ENCODE data around the gene CTNNB1.
A peak's percentile ranks its signal among the peaks of the same experiment; 100 is the strongest.

The CTNNB1 gene

DNA sequence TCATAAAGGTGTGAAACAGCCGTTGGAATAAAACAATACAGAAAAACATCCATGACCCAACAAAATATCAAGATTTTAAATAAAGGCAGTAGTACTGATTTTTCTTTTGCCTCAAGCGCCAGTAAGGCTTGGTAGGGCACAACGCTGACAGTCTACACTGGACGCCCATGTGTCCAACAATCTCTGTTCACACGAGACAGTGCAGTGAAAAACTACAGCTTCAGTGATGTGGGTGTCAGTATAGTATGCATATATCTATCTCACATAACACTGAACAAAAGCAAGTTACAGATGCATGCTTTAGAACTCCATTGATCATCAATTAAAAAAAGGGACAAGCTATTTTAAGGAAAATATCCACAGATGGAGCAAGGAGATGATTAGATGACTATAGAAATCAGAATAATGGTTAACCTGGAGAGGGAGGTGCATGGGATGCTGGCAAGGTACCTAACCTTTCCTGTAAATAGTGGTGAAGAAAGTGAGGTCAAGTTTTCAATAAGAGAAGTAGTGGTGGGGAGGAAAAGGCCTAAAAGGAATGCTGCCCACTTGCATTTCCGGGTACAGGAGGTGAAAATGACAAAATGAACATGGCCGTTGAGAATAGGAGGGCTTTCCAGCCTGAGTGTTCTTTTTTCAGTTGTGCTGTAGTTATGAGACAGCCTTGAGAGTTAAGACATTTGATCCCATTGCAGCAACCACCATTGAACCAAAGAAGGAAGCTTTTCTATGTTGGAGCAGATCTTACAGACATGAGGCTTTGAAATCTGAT, 42.7 kb downstream of the CTNNB1 start:
- DNase-seq, result no peak
- intact Hi-C loops (cut with DNase I), result no loop called here

DNA sequence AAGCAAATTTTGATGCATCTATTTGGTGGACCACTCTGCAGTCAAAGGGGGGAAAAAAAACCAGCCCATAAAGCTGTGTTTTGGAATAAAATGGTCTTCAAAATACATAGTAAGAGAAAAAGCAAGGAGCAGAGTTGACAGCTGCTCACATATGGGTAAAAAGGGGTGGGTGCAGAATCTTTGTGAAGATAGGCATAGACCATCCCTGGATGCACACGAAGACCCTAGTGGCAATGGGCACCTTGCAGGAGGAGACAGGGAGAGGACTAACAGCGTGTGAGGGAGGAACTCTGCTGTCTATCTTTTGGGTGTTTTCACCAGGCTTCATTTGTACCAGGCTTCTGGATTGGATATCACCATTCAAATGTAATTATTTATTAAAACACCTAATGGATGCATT, 43.9 kb downstream of the CTNNB1 start:
- no peak for DNase-seq
- intact Hi-C loops (cut with DNase I), result no loop called here

DNA sequence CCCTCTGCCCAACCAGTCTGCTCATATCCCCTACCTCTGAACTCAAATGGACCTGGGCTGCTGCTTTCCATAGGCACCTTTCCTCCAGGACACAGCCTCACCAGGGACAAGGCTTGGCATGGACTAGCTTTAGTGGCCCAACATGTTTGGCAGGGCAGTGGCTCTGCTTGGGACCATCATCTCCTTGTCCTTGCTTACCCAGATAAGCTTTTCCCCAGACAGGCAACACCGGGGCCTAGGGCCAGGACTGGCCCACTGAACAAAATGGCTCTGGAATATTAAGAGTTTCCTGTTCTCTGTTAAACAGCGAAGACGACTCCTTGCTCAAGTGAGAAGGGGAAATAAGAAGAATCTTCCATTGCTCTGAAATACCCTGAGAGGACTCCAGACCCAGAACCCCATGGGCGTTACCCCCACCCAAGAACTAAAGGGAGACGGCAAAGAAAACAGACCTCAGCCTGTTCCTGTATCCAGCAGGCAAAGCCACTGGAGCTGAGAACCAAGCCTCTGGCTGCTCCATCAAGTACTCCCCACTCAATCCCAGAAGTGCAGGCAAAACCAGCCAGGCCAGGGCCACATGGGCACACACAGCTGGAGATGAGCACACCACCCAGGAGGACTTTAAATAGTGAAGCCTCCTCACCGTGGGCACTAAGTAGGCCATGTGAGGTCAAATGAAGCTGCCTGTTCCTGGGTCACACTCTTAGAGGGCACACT, 45.5 kb downstream of the CTNNB1 start:
- intact Hi-C loops (cut with DNase I), result no loop called here
- no peak for DNase-seq

DNA sequence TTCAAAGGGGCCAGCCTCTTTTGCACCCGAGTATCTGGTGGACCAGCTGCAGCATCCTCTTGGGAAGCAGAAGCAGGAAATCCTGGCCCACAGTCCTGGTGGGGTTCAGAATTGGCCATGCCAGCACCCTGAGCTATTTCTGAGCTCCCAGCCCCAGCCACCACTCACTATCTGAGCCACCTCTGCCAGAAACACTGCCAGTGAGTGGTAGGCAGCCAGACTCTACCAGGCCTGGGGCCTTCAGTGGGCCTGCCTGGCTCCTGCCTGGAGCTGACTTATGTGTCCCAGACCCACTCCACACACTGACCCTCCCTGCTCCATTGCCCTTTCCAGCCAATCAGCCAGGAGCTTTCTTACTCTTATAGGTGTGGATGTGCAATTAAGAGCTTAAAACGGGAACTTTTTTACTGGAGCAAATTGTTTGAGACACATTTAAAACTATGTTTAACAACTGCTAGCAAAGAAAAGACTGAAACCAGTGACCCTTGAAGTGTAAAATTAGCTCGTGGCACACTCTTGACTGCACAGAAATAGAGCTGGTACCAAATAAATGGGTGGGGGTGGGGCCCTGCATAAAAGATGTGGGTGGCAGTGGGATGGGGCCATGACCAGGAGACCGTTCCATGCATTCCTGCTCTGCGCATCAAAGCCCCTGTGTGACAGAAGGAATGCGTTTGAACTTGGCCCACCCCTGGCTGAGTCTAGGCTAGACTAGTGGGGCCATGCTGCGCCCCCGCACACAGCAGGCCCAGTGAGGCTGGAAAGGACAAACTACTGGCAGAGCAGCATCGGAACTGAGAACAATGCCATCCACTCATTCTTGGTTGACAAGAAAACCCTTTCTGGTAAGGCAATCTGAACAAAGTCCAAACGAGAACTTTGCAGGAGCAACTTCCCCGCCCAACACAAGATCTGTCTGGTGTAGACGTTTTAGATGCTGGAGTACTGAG, 48.0 kb downstream of the CTNNB1 start:
- DNase-seq, result peak in 8 of 42 donors; percentile 20 to 53 (median 44)
- intact Hi-C loops (cut with DNase I), result no loop called here

DNA sequence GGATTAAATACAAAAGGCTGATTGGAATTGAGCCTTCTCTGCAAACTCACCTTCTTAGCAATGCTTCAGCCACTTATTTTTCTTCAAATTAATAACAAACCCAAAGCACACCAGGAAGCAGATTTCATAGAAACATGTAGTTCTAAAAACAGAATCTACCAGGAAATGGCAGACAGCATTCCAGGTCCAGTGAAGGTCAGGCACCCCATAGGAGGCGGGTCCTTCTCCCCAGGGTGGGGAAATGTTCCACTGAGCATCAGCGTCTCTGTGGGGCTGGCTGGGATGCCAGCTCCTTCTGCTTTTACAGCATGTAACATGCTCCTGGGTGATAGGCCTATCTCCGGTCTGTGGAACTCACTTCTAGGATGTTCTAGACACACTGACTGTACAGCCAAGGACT, 49.2 kb downstream of the CTNNB1 start:
- DNase-seq, result no peak

DNA sequence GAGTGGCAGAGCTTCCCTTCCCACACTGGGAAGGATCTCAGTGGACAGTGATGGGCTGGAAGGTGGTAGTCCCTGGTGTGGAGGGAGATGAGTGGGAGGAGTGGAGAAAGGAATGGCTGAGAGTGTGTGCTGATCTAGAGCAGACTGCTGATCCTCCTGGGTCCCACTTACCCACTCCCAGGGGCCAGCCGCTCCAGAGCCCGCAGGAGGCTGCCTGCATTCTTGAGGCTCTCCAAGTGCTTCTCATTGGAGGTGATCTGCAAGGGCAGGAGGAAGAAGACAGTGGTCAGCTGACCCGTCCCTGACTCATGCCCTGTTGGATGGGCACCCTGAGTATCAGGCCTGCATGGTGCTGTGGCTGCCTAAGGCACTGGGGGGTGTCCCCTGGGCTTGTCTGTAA, 50.0 kb downstream of the CTNNB1 start:
- no peak for DNase-seq
- intact Hi-C loops (cut with DNase I), result no loop called here

More for the DNA sequence above, 49.2 kb downstream of the CTNNB1 start:
- intact Hi-C loops (cut with DNase I), result no loop called here

DNA sequence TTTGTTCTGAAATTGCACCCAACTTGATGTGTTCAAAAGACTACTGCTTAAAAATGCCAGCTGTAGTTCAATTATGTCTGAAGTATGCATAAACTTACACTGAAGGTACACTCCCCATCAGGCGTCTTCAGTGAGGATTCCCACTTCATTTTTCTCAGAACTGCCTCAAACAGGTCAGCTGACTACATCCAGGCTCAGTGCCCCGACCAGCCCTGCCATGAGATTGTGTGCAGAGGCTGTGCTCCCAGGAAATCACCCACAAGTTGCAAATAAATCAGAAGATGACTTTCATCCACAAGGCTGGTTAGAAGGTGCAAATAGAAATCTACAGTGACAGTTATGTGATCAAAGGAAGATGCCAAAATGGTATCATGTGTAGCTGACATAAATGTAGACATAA, 51.5 kb downstream of the CTNNB1 start:
- DNase-seq, result no peak
- intact Hi-C loops (cut with DNase I), result no loop called here

DNA sequence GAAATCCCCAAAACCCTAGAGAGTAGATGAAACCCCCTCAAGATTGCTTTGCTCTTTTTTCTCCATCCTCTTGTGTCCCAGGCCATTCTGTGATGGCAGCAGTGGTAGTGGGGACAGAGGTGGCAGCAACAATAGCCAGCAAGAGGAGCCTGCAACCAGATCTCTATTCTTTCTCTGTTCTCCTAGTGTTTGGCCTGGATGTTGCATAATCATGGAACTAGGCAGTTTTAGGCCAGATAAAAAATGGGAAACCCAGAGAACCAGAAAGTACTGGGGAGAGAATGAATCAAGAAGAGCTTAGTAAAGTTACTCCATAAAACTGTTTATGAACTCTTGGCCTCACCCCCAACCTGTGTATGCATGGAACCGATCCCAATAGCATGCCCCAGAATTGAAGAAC, 52.3 kb downstream of the CTNNB1 start:
- no peak for DNase-seq
- intact Hi-C loops (cut with DNase I), result no loop called here

DNA sequence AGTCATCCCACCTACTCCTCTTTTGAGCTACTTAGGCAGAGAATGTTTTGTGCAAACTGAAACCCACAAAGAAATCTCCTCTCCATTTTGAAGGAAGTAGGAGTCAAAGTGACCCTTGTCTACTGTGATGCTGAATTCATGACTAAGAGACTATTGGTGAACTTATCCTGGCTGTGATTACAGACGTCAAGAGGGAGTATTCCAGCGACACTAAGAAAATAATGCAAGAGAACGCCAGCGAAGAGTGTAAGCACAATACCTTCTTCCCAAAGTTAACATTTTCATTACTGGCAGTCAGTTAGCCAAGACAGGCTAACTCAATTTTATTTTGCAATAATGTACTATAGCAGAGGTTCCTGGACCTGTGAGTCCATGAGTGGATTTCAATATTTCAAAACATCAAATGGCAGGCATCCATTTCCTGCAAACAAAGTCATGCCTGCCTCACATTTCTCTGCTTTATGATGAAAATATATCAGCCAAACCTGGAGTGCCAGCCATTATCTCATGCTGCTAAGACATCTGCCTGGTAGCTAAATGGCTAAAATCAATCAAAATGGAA, 59.0 kb downstream of the CTNNB1 start:
- DNase-seq, result no peak
- intact Hi-C loops (cut with DNase I), result no loop called here

DNA sequence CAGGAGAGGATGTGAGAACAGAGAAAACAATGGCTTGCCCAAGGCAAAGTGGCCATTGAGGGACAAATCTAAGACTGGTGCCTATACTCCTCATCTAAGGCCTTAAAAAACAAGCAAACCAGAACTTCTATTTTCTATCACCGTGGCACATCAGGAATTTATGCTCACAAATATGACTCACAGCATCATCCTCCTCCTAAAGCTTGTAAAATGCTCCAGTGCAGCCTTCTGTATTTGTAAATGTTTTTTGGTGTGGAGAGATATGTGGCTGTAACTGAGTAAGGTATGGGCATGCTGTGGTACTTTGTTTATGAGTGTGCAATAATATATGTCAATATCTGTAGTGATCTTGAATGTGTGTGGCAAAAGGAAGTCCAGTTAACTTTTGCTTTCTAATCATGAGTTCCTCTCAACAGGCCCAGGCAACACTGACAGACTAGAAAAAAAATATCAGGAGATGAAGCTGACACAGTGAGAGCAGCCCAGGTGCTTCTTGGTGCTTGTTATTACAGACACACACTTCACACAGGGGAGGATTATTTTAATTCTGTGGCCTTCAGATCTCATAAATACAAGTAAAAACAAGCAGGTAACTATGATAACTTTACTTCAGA, 60.3 kb downstream of the CTNNB1 start:
- intact Hi-C loops (cut with DNase I), result no loop called here
- DNase-seq, result no peak

DNA sequence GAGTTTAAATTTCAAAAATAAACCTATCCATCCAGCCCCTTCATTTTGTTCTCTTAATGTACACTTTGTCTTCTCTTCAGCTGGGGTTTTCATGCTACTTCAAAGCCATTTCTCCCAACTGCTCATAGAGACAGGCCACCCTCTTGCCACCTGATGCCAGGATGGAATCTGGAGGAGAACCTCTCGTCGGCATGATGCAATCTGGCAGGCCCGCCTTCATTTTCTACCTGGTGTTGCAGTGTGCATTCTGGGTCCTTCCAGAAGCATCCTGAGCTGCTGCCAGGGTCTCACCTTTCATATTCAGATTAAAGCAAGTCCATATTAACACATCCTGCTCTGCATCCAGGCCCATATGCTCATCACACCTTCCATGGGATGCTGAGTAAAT, 60.8 kb downstream of the CTNNB1 start:
- intact Hi-C loops (cut with DNase I), result no loop called here
- no peak for DNase-seq

DNA sequence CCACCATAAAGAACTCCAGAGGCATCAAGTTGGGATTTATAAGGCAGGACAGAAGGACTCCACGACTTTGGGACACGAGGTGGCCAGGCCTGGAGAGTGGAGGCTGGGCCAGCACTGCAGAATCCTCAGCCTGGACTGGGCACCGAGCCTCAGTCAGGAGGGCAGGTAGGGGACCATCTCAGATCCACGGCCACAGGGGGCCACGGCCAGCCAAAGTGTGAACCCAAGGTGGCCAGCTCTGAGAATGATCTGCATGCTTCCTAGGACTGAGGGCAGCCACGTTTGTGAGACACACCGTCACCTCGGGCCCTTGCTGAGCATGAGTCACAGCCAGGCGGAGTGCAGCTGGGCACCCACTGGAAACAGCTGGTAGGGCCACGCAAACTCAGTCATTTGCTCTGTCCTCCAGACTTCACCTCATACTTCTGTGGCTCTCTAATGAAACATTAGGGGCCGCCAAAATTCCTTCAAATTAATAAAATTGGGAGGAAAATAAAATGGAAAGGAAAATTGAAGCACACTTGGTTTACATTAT, 65.8 kb downstream of the CTNNB1 start:
- intact Hi-C loops (cut with DNase I), result no loop called here
- DNase-seq, result no peak

DNA sequence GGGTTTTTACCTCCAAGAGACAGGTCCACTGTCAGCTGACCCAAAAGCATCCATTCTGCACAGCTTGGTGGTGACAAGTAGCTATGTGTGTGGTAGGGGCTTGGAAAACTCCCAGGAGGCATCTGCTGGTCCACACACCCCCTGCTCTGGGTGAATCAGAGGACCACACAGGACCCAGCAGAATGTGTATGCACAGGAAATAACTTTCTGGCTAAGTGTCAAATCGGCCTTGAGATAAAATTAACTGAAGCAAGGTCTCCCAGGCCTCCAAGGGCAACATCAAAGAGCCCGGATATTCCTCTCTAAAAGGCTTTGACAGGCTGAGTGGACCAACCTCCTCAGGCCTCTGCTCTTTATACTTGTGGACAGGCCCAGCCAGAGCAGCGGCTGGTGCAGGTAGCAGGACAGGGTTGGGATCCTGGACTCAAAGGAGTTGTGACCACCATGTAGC, 66.5 kb downstream of the CTNNB1 start:
- DNase-seq, result no peak
- intact Hi-C loops (cut with DNase I), result no loop called here

DNA sequence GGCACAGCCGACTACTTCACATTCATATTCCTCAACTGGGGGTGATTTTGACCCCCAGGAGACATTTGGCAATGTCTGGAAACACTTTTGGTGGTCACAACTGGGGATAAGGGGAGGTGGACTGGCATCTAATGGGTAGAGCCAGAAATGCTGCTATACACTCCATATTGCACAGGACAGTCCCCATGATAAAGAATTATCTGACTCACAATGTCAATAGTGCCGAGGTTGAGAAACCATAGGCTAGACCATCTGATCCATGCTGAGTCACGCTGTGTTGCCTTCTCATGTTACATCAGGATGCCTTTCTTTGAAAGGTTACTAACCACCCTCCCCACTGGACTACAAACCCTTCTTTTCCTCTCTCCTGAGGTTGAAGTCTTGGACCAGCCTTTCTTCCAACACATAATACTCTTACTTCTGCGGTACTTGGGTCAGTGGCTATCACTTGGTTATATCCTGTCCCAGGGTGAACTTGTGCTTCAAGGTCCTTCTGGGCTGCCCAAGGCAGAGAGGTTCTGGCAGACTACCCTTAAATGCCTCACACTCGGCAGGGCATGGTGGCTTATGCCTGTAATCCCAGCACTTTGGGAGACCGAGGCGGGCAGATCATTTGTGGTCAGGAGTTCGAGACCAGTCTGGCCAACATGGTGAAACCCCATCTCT, 68.8 kb downstream of the CTNNB1 start:
- DNase-seq, result no peak
- intact Hi-C loops (cut with DNase I), result no loop called here

DNA sequence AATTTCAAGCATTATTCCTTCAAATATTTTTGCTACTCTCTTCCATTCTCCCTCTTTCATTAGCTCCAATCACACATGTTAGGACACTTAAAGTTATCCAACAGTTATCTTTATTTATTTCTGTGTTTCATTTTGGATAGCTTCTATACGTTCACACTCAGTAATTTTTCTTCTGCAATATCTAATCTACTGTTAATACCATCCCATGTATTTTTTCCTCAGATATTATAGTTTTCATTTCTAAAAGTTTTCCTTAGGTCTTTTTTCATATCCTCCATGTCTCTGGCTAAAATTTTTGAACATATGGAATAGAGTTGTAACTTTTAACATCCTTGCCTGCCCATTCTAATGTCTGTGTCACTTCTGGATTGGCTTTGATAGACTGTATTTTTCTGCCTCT, 73.4 kb downstream of the CTNNB1 start:
- intact Hi-C loops (cut with DNase I), result no loop called here
- DNase-seq, result no peak

DNA sequence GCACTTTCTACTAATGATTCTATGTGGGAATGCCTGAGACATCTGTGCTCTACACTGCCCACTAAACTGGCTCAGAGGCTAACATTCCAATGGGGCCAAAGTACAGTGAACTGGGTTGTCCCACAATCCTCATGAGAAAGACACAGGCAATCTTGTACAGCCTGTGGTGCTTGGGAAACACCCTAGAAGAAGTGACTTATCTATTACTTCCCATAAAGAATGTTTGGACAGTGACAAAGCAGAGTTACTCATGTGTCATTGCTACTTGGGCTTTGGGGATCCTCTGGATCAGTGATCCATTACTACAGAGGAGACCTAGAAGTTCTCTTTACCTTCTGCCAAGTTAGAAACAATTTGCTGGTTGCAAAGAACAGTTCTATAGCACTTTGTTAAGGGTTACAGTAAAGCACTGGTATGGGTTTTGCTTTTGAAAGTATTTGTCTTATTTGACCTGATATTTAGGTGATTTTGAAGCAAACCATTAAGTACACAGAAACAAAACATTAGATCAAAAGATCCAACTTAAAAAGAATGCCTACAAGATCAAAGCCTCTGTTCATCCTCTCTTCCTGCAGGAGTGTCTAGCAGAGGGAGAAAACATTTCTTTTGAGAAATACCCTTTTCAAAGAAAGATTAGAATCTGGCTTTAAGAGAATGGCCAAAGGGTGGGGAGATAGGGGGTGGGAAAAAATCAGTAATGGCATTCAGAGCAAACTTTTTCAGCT, 75.8 kb downstream of the CTNNB1 start:
- no peak for DNase-seq

DNA sequence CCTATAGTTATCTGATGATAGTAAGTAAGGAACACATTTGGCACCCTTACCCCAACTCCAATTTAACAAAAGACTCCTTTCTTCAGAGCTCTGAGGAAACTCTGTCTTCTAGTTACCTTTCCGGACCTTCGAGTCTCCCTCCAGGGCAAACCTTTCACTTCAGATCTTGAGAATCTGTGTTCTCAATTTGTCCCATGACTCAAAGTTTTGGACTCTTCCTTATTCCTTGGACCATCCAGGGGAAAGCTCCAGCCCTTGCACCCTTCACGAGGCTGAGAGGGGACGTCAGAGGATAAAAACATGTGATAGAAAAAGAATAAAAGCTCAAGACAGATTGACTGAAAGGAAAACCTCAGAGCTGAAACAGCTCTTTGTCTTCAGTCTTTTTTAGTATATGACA, 76.9 kb downstream of the CTNNB1 start:
- no peak for DNase-seq
- intact Hi-C loops (cut with DNase I), result no loop called here

More for the DNA sequence above, 75.8 kb downstream of the CTNNB1 start:
- intact Hi-C loops (cut with DNase I), result no loop called here

Data from head of caudate nucleus (tissue), 42 donors.